NCI-H226 (cell line): ENCODE data around the gene MED26.

Source experiments
- DNase-seq: peaks from one replicate; pipeline ENCODE4 v3.0.0-alpha.2; 2015

The MED26 gene

DNA sequence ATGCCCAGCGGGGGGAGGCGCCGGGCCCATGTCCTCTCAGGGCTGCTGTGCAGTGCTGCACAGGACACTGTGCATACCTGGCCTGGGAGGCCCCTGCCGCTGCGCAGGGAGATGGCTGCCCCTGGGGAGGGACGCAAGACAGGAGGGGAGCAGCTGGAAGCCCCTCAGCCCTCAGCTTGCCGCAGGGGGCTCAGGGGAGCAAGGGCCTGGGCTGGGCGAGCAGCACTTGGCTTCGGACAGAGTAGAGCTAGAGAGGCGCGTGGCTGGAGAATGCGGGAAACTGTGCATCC is 96.7 kb downstream of the MED26 start:
- no peak for DNase-seq

DNA sequence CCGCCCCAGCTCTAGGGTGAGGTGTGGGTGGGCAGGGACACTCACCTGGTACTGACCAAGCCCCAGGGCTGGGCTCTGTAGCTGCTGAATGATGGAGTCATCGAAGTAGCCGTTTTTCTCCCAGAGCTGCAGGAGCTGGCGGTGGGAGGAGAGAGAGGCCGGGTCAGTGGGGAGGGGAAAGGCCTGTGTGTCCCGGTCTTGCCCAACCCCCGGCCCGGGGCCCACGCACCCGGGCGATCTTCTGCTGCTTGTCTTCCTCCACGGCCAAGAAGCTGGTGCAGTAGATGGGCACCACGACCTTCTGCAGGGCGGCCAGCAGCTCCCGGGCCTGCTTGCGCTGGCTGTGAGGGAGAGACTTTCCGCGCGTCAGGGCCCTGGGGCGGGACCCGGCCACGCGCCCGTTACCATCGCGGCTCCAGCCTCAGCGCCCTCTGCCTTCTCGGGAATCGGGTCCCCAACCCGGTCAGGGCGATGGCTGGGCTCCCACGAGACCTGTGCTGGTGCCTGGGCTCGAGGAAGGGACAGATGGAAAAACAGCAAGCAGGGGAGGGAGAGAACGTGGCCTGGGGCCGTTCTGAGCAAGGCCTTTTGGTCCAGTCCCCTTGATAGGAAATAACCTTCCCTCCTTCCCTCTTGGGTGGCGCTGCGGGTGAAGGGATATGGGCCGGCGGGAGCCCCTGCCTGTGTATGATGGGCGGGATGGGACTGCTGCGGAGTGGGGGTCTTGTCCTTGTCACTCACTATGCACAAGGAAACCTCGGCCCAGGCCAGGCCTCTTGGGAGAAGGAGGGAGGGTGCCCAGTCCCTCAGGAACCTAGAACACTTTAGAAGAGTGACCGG is 97.2 kb downstream of the MED26 start:
- DNase-seq, result no peak

DNA sequence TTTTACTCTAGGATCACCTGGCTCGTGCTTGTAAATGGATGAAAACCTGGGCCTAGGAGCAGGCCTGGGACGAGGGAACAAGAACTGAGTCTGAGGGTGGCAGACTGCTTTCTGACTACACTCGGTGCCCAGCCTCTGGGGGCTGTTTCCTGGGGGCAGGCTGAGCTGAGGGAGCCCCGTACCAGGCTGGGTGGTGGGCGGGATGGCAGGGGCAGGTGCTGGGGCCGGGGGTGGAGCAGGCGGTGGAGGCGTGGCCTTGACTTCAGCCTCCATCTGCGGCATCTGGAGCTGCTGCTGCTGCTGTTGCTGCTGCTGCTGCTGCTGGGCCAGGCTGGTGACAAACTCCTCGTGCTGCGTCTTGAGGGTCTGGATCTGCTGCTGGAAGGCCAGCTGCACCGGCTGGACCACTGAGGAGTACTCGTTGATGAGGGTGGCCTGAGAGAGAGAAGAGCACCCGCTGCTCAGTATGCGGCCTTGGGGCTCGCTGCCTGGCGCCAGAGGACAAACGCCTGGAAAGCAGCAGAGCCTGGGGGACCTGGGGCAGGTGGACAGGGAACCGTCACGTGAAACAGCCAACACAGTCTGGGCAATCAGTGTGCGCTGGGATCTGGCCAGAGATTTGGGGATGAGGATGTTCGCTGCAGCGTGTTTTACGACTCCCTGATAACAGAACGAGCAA is 98.4 kb downstream of the MED26 start:
- no peak for DNase-seq

DNA sequence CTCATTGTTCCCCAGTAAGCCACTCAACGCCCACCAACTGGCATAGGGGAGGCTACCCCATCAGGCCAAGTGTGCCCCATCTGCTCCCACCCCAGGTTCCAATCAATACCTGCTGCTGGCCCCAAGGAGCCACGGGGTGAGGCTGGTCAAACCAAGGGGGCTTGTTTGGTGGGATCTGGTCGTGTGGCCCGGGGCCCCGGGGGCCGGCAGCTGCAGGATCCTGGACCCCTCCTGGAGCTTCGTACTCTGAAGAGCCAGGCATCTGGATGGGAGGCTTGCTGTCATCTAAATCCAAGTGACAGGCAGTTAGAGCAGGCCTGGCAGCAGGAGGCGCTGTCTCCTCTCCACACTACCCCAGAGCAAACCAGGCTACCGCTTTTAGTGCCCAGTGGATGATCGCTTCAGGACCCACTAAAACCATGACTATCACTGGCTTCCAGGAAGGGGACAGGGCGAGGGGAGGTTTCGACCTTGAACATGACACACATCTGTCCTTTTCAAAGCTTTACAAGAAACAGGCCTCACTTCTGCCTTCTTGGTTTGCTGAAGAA is 100.0 kb downstream of the MED26 start:
- DNase-seq, result no peak

DNA sequence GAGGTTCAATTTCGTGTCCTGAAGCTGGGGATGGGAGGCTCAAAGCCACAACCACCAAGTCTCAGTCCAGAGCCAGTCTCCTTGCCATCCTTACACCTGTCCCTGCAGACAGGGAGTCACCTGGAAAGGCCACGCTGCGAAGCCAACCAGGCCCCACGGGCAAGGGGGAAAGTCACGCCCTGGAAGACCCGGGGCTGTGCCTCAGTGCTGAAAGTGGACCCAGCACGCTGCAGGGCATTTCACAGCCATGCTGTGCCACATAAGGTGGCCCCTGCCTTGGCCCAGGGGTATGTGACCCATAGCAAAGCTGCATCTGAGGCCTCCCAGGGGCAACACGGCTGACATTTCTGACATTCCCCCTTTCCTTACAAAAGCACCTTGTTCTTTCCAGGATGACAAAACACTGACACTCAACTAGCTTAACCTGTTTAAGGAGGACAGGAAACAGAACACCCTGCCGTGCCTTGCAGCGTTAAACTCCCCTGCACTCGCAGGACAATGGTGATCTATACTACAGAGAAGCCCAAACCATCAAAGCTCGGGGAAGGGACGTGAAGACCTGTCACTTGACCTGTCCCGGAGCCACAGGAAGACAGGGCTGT is 100.6 kb downstream of the MED26 start:
- DNase-seq, result no peak

DNA sequence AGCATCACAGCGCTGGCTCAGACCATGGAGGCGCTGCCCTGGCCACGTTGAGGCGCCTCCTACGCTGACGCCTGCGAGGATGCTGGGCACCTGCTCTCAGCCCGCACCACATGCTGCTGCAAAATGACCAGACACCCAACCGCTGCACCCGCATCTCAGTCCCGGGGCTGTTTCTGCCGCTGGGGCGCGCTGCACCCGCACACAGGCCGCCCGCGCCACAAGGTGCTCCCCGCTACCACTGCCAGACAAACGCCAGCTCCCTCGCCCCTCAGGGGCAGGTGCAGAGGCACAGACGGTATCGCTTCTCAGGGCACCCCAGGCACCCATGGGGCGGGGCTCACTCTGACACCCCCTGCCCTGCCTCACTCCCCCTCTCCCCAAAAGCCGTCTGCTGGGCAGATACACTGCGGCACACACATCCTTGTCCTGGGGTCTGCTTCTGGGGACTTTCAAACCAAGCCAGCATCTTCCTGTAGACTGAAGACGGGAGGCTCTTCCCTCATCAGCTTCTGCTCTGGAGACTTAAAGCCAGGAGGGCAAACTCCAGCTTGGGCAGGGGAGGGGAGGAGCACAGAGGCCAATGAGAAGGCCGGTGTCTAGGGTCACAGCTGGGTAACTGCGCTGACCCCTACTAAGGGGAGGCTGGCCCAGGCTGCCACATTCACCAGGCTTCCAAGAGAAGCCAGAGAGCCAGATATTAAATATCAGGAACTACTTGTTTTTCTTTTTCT is 102.1 kb downstream of the MED26 start:
- no peak for DNase-seq

DNA sequence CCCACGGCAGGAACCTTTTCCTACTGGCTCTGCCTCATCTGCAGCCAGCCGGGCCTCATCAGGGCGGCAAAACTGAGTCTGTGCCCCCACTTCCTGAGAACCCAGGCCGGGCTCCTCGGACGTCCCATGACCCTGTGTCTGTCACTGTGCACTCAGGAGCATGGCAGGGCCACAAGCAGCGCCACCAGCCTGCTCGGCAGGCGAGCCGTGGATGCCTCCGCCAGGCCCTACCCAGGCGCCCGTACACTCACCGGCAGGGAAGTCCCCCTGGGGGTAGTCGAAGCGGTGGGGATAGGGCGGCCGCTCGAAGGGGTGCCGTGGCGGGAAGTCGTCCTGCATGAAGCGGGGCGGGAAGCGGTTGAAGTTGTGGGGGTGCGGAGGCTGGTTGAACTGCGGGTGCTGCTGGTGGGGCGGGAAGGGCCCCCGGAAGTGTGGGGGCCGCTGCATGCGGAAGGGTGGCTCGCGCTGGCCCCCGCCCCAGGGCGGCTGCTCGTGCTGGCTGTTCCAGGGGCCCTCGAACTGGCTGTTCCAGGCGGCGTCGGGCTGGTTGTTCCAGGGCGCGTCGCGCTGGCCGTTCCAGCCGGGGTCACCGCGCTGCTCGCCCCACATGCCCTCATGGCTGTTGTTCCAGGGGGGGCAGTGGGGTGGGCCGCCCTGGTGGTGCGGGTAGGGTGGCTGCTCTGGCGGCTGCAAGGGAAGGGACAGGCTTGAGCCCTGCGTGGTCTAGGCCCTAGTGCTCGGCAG is 102.8 kb downstream of the MED26 start:
- no peak for DNase-seq
